GM19240 (cell line): ENCODE measurements around the gene TAX1BP1.

Experiments used
- DNase-seq: peaks from one replicate; pipeline ENCODE4 v3.0.0; 2011; ENCODE audit warnings: low spot score; ENCODE audit not compliant: insufficient read length

Gene TAX1BP1

GRCh38 chr7:27739909-27740448 lies at the start of gene TAX1BP1:
Gene TAX1BP1 (plus strand): TSS chr7:27740162. CDS start chr7:27748525, 8,363 bp downstream.
- DNase-seq, result peak; percentile 79

GRCh38 chr7:27690649-27691048 lies 49.3 kb upstream of the TAX1BP1 start:
- no peak for DNase-seq

GRCh38 chr7:27693794-27694193 lies 46.2 kb upstream of the TAX1BP1 start:
- no peak for DNase-seq

GRCh38 chr7:27695096-27695495 lies 44.9 kb upstream of the TAX1BP1 start:
- DNase-seq, result no peak

- peak; percentile 7 for DNase-seq
Measured at GRCh38 chr7:27697861-27698430, 42.0 kb upstream of the TAX1BP1 start.

- no peak for DNase-seq
Measured at GRCh38 chr7:27699751-27700150, 40.2 kb upstream of the TAX1BP1 start.

- DNase-seq, result no peak
Measured at GRCh38 chr7:27700501-27700900, 39.5 kb upstream of the TAX1BP1 start.

GRCh38 chr7:27703181-27703580 lies 36.8 kb upstream of the TAX1BP1 start:
- DNase-seq, result no peak

GRCh38 chr7:27704422-27705199 lies 35.4 kb upstream of the TAX1BP1 start:
- DNase-seq, result no peak

GRCh38 chr7:27705200-27705594 lies 34.8 kb upstream of the TAX1BP1 start:
- no peak for DNase-seq

- DNase-seq, result no peak
Measured at GRCh38 chr7:27708485-27708884, 31.5 kb upstream of the TAX1BP1 start.

- no peak for DNase-seq
Measured at GRCh38 chr7:27709137-27710075, 30.6 kb upstream of the TAX1BP1 start.

GRCh38 chr7:27712217-27712616 lies 27.7 kb upstream of the TAX1BP1 start:
- DNase-seq, result no peak

- no peak for DNase-seq
Measured at GRCh38 chr7:27714831-27715444, 25.0 kb upstream of the TAX1BP1 start.

GRCh38 chr7:27723085-27723484 lies 16.9 kb upstream of the TAX1BP1 start:
- no peak for DNase-seq

- DNase-seq, result no peak
Measured at GRCh38 chr7:27727058-27727457, 12.9 kb upstream of the TAX1BP1 start.

GRCh38 chr7:27730112-27730511 lies 9.8 kb upstream of the TAX1BP1 start:
- DNase-seq, result no peak

GRCh38 chr7:27734583-27734982 lies 5.4 kb upstream of the TAX1BP1 start:
- no peak for DNase-seq

- DNase-seq, result no peak
Measured at GRCh38 chr7:27735165-27735564, 4.8 kb upstream of the TAX1BP1 start.

GRCh38 chr7:27735831-27736230 lies 4.1 kb upstream of the TAX1BP1 start:
- DNase-seq, result no peak

GRCh38 chr7:27737178-27737577 lies 2.8 kb upstream of the TAX1BP1 start:
- DNase-seq, result no peak
